HG02642 (cell line): Measurements from ENCODE around the gene STAC.
"Not testable (repeated sequence)": the region's sequence is repeated elsewhere in the genome, so short reads cannot be mapped to it uniquely, and the experiment has no call there.

ENCODE experiments used
- ATAC-seq: cut with Tn5 transposase; IDR thresholded peaks from one replicate; pipeline ENCODE4 v1.9.1; 2021; ENCODE audit warnings: mild to moderate bottlenecking; ENCODE audit not compliant: unreplicated experiment, poor library complexity

Gene STAC

DNA sequence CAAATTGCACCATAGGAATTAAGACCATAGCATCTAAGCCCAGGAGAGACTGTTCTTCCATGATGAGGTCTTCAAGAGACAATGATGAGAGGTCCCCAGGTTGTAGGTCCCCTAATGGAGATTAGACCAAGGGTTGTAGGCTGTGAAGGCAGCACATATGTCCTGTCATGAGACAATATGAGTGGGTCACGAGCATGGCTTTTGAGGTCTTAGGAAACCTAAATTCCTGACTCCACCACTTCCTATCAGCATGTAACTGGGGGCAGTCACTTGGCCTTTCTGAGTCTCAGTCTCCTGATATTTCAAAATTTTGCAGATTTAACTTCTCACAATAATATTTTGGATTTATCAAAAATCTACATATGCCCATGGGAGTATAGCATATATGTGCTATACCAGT, 31.3 kb downstream of the STAC start:
- no peak for ATAC-seq

GRCh38 chr3:36416599-36416998, 36.3 kb downstream of the STAC start:
- no peak for ATAC-seq

DNA sequence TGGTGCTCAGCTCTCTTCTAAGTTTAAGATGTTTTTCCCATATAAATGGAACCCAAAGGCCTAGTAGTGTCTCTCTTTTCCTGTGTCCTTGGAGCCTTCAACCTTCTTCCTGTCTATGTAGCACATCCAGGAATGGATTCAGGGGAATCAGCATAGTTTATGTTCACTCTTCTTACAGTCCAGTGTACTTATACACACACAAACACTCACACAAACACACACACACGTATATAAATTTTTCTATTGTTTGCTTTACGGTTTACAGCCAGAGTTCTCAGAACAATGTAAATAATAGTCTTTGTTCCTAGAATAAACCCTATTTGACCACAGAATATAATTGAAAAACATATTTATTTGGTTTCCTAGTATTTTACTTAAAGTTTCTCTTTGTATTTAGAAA, 36.9 kb downstream of the STAC start:
- no peak for ATAC-seq

DNA sequence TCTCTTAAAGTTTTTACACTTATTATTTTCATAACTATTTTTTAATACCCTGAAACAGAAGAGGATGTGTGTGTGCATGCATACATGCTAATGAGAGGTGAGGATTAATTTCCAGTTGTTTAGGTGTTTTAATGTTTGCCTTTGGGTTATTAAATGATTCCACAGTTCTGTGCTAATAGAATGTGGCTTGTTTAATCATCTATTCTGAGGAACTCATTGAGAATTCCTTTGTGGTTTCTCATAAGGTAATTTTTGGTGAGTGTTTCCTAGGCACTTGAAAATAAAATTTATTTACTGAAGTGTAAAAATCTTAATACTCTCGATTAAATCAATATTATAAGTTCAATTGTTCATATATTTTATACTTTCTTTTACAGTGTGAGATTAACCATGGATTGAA, 38.0 kb downstream of the STAC start:
- no peak for ATAC-seq

DNA sequence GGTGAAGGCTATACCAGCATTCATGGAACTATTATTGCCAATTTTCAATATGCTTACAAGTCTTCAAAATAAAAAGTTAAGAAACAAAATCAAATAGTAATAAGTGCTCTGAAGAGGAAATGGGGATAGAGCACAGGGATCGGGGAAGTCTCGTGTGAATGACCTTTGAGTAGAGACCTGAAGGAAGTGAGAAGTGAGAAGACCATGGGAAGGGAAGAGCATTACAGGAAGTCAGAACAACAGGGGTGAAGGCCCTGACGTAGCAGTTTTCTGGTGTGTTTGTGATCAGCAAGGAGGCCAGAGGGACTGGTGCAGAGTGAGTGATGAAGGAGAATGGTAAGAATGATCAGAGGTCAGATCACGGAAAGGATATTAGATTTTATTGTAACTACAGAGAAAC, 48.1 kb downstream of the STAC start:
- no peak for ATAC-seq

- ATAC-seq = no peak
Observed at GRCh38 chr3:36429986-36430485, 49.7 kb downstream of the STAC start.

- ATAC-seq = no peak
Observed at GRCh38 chr3:36433511-36433910, 53.2 kb downstream of the STAC start.

DNA sequence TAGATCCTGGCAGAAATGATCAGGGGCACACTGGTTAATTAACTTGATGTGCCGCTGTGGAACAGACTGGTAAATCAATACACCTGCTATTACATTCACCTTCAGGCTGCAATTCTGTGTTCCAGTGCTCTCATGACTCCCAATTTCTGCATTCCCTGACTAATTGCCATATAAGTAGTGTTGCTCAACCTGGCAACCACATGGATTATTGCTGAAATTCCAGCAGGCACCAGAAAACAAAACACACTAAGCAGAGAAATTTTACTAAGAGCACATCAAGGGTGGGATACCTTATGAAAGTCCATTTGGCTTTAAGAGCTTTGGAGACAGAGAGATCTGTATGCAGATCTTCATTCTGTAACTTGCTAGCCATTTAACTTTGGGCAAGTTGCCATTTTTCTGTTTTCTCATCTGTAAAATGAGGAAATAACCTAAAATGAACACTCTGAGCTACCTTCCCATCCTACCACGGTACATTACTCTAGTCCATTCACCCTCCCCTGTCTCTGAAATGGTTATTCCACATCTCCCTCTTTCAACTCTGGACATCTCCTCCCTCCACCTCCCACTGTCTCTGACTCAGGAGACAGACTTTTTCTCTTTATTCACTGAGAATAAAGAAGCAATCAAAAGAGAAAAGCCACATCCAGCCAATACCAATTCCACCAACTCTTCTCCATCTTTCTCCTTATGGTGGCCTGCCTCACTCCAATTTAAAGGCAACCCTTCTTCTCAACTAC, 54.6 kb downstream of the STAC start:
- ATAC-seq = no peak

DNA sequence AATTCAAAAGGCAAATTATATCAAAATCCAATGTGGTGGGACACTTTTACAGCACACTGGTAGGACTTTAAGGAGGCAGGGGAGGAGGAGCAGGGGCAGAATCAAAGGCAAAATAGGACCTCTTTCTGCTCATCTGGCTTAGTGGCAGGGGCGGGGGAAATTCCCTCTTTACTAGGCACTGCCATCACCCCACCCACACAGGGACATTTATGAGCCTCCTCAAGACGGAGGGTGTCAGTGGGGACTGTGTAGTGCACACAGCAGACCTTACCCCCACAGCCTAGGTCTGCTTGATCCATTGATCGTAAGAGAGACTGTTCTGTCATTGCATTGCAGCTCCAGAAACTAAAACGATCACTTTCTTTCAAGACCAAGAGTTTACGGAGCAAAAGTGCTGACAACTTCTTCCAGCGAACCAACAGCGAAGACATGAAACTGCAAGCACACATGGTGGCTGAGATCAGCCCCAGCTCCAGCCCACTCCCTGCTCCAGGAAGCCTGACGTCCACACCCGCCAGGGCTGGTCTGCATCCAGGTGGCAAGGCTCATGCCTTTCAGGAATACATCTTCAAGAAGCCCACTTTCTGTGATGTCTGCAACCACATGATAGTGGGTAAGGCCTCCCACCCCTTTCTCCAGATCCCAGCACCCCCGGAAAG, 62.9 kb downstream of the STAC start:
- ATAC-seq = no peak

GRCh38 chr3:36444909-36445308, 64.6 kb downstream of the STAC start:
- ATAC-seq = no peak

- no peak for ATAC-seq
Observed at GRCh38 chr3:36446276-36446675, 66.0 kb downstream of the STAC start.

DNA sequence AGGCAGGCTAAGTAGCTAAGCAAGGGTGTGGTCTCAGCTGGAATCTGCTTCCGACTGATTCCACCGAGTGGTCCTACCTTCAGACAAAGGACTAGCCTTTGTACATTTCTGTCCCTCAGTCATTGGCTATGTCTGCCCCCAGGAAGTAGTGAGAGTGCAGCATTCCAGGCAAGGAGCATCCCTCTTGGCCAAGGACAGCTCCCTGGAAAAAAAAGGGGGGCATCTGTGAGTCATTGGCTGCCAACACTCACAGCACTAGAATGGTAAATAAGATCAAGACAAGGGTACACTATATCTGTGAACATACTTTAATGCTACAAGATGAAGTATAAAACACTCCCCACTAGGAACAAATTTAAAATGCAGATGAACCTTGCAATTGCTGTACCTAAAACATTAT, 66.8 kb downstream of the STAC start:
- no peak for ATAC-seq

DNA sequence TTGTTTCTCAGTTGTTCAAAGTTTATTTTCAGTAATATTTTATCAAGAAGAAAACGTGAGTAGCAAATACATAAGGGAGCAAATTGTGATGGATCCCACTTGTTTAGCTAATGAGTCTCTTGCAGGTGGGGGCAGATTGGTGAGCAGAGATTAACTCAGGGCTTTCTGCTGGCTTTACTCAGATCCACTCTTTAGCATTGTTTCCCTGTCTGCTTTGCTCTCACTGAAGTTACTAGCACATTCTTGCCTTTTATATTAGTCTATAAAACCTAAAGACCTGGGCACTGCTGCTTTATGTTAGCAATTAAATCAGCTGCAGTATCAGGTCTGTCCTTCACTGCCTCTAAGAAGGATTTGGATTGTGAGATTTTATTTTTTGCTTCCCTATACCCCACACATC, 71.5 kb downstream of the STAC start:
- no peak for ATAC-seq

GRCh38 chr3:36453213-36453612, 72.9 kb downstream of the STAC start:
- not testable (repeated sequence) for ATAC-seq

- not testable (repeated sequence) for ATAC-seq
Observed at GRCh38 chr3:36453896-36454295, 73.6 kb downstream of the STAC start.

GRCh38 chr3:36455406-36455805, 75.1 kb downstream of the STAC start:
- ATAC-seq = no peak

- ATAC-seq = no peak
Observed at GRCh38 chr3:36456784-36457183, 76.5 kb downstream of the STAC start.

DNA sequence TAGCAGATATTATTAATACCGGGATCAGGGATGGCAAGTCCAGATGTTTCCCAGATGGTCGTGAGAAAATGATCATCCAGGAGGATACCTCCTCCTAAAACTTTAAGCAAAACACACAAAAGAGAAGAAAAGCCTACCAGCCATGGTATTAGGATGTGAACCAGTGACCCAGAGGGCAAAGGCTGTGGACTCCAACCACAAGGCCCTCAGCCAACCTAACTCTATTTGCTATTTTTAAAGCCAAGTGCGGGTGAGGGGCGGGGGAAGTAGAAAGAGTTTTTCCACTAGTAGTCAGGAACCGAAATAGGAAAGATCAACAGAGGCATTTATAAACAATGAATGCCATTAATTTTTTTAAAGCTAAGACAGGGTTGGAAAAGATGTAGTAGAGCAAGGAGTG, 77.4 kb downstream of the STAC start:
- no peak for ATAC-seq

DNA sequence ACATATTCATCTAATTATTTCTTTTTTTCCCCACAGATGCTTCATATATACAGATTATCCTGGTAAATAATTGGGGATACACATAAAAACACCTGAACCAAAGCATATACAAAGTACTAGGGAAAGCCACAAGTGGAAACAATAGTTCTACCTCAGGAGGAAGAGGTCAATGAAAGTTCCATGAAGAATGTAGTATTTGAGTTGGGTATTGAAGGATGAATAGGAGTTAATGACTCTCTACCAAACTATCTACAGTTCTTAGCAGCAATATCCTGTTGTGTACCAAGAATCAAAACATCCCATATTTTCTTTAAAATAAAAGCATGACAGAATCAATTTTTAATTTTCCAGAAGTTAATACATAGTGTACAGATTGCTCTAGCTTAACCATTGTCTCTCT, 78.9 kb downstream of the STAC start:
- ATAC-seq = no peak

DNA sequence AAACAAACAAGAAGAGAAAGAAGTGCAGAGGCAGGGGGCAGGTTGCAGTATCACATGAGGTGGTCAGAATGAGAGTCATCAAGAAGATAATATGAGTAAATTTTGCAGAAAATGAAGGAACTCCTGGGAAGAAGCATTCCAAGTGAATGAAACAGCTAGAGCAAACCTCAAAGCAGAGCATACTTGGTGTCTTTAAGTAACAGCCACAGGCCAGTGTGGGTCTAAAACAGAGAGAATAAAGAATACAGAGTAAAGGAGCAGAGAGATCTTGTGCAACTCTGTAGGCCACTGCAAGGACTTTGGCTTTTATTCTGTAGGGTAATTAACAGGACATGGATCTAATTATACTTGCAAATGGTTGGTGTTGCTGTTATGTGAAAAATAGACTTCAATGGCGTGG, 81.3 kb downstream of the STAC start:
- ATAC-seq = no peak

- ATAC-seq = not testable (repeated sequence)
Observed at GRCh38 chr3:36472045-36472444, 91.7 kb downstream of the STAC start.

DNA sequence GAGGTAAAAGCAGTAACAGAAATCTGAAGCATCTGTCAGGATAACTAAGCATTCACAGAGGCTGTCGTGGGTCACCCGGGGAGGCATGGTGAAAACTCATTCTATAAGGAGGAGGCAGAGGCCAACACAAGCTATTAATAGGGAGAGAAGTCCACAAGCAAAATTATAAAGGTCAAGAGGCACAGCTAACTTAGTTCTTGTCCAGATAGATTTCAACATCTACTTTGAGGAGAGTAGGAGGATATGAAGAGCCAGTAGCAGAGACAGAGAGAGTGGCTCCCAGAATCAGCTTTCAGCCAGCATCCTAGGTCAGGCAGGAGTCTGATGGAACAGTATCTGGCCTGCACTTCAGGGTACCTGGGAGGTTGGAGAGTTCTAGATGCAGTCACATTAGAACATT, 95.3 kb downstream of the STAC start:
- no peak for ATAC-seq
